GM12878 (cell line): ENCODE data around the gene BLOC1S3. TPM values are rescaled to one million over a fixed set of nuclear protein-coding genes. Genes with fewer than 3 reads are reported as not detected.
A peak's percentile ranks its signal among the peaks of the same experiment; 100 is the strongest.

Experiments
- ATAC-seq: fragments of 200-7000 bp; cut with Tn5 transposase; 3 replicates; pipeline ENCODE4 v1.9.1; 2020; ENCODE audit warnings: mild to moderate bottlenecking, moderate library complexity
- BruUV-seq: library from RNA; stranded (reverse); fragments of 400-500 nt; replicated peaks from 2 replicates; lab custom pipeline; 2021; lab: Mats Ljungman, UMichigan
- CTCF ChIA-PET: fragments of 300-600 bp; sonication (Branson Sonifier 250); formaldehyde crosslinking; extraction: SDS; loops from one replicate; lab custom pipeline; 2021; ENCODE audit warnings: inconsistent platforms; lab: Yijun Ruan, JAX
- POLR2A ChIA-PET: fragments of 350-600 bp; formaldehyde crosslinking; extraction: SDS; loops from one replicate; lab custom pipeline; 2021; ENCODE audit warnings: inconsistent platforms; lab: Charles Lee
- RAD21 ChIA-PET: fragments of 300-600 bp; sonication (Branson Sonifier 250); formaldehyde crosslinking; loops from one replicate; lab custom pipeline; 2023; ENCODE audit warnings: antibody characterized with exemption; ENCODE audit not compliant: unreplicated experiment; lab: Charles Lee
- SMC1A ChIA-PET: fragments of 300-600 bp; sonication (Branson Sonifier 250); formaldehyde crosslinking; loops from one replicate; lab custom pipeline; 2023; ENCODE audit not compliant: unreplicated experiment, uncharacterized antibody; lab: Charles Lee
- DNase-seq: peaks from one replicate; pipeline ENCODE4 v3.0.0-alpha.2; 2011; ENCODE audit warnings: low read depth, low spot score
- FAIRE-seq: peaks from 3 replicates; lab custom pipeline; 2011; peaks lifted over from hg19 to GRCh38; lab: Jason Lieb, UNC
- H2AFZ ChIP-seq: 2 replicates; pipeline ENCODE4 v1.6.0; 2011; ENCODE audit warnings: low read depth, low read length, control low read depth; ENCODE audit not compliant: control insufficient read depth
- H3K27ac ChIP-seq: 2 replicates; pipeline ENCODE4 v1.5.1; 2011; ENCODE audit warnings: control low read depth; ENCODE audit not compliant: control insufficient read depth, insufficient read depth
- H3K27me3 ChIP-seq, 2 experiments: replicated peaks in 1 of 2; 2 replicates each; pipeline versions ENCODE4 v1.6.0 to v1.6.1; 2011; ENCODE audit warnings: low read length in 1 of 2; ENCODE audit not compliant: control insufficient read depth in 2 of 2, insufficient read depth in 2 of 2
- H3K36me3 ChIP-seq, 2 experiments: 2 replicates each; pipeline ENCODE4 v1.5.1; 2011; ENCODE audit warnings: low read length in 1 of 2; ENCODE audit not compliant: control insufficient read depth in 2 of 2, insufficient read depth in 2 of 2
- H3K4me1 ChIP-seq: 2 replicates; pipeline ENCODE4 v1.6.1; 2011; ENCODE audit warnings: mild to moderate bottlenecking, low read length, moderate library complexity, mixed read lengths; ENCODE audit not compliant: control insufficient read depth, insufficient read depth
- H3K4me2 ChIP-seq: 2 replicates; pipeline ENCODE4 v1.6.0; 2011; ENCODE audit warnings: control low read depth; ENCODE audit not compliant: control insufficient read depth, insufficient read depth
- H3K4me3 ChIP-seq: fragments of 200-600 bp; sonication (generic); 2 replicates; pipeline ENCODE4 v1.5.1; 2016
- H3K79me2 ChIP-seq: 2 replicates; pipeline ENCODE4 v1.6.0; 2011; ENCODE audit warnings: low read length; ENCODE audit not compliant: control insufficient read depth, insufficient read depth
- H3K9ac ChIP-seq: 2 replicates; pipeline ENCODE4 v1.8.0; 2011; ENCODE audit warnings: low read length, control low read depth, mixed read lengths; ENCODE audit not compliant: control insufficient read depth, insufficient read depth
- H3K9me3 ChIP-seq: replicated peaks from 3 replicates; pipeline ENCODE4 v1.5.1; 2011; ENCODE audit warnings: mild to moderate bottlenecking, low read length; ENCODE audit not compliant: control insufficient read depth, insufficient read depth
- H4K20me1 ChIP-seq: 2 replicates; pipeline ENCODE4 v1.6.0; 2011; ENCODE audit not compliant: control insufficient read depth, insufficient read depth
- CBFB ChIP-seq: IDR thresholded peaks from 2 replicates; pipeline ENCODE4 v1.6.1; 2016; ENCODE audit warnings: antibody characterized with exemption, low read depth
- CTCF ChIP-seq, 3 experiments: IDR thresholded peaks in 2 of 3; conservative IDR thresholded peaks in 1 of 3; 2 replicates each; pipeline ENCODE4 v1.5.1; 2011; ENCODE audit warnings: low read depth in 3 of 3, low read length in 3 of 3, mild to moderate bottlenecking in 3 of 3, control low read depth in 2 of 3, moderate library complexity in 2 of 3, inconsistent platforms in 1 of 3, mixed read lengths in 1 of 3; ENCODE audit not compliant: control insufficient read depth in 2 of 3, insufficient read depth in 1 of 3; ENCODE audit errors: extremely low read depth in 1 of 3
- EP300 ChIP-seq, 2 experiments: fragments of 150-350 bp in 1 of 2; IDR thresholded peaks; 2 replicates each; pipeline ENCODE4 v1.6.1; 2011 to 2012; ENCODE audit warnings: low read depth in 2 of 2, low read length in 2 of 2, borderline replicate concordance in 1 of 2, improper control_type of control experiment in 1 of 2, inconsistent platforms in 1 of 2; ENCODE audit not compliant: control insufficient read depth in 1 of 2
- HDAC2 ChIP-seq: fragments of 200-600 bp; sonication (generic); IDR thresholded peaks from 2 replicates; pipeline ENCODE4 v1.6.1; 2017
- MAX ChIP-seq: IDR thresholded peaks from 2 replicates; pipeline ENCODE4 v1.6.1; 2012; ENCODE audit warnings: low read depth, low read length, improper control_type of control experiment
- MLLT1 ChIP-seq: fragments of 450-650 bp; IDR thresholded peaks from 2 replicates; pipeline ENCODE4 v1.6.1; 2016; ENCODE audit warnings: mild to moderate bottlenecking
- NFYA ChIP-seq: IDR thresholded peaks from 2 replicates; pipeline ENCODE4 v1.6.1; 2011; ENCODE audit warnings: low read depth, mild to moderate bottlenecking, low read length, improper control_type of control experiment, borderline replicate concordance
- POLR2AphosphoS2 ChIP-seq: IDR thresholded peaks from 2 replicates; pipeline ENCODE4 v1.6.1; 2011; ENCODE audit warnings: low read depth, mild to moderate bottlenecking, low read length, improper control_type of control experiment, moderate library complexity
- RELA ChIP-seq: fragments of 450-650 bp; IDR thresholded peaks from 2 replicates; pipeline ENCODE4 v1.8.0; 2014; ENCODE audit warnings: borderline replicate concordance; ENCODE audit not compliant: partially characterized antibody
- SREBF2 ChIP-seq: IDR thresholded peaks from 2 replicates; pipeline ENCODE4 v1.6.1; 2012; ENCODE audit warnings: mild to moderate bottlenecking, low read length
- SUPT20H ChIP-seq: IDR thresholded peaks from 2 replicates; pipeline ENCODE4 v1.6.1; 2011; ENCODE audit warnings: low read depth, mild to moderate bottlenecking, low read length, moderate library complexity, borderline replicate concordance; ENCODE audit not compliant: control insufficient read depth
- WGBS: methylation state at CpG from one replicate; pipeline ENCODE4 v1.1.6; 2016; ENCODE audit warnings: low lambda C conversion rate; ENCODE audit not compliant: insufficient replicate concordance, insufficient coverage; ENCODE audit errors: missing lambda C conversion rate; 5-methylcytosine and 5-hydroxymethylcytosine counted together
- in situ Hi-C: fragments of 300-500 bp; cut with MboI; formaldehyde crosslinking; loops from 9 replicates; pipeline ENCODE4 v1.14.3; 2018; ENCODE audit warnings: mixed read lengths
- intact Hi-C: fragments of 100-400 bp; cut with micrococcal nuclease; formaldehyde crosslinking; loops from one replicate; pipeline ENCODE4 v1.14.2; 2022; ENCODE audit not compliant: unreplicated experiment
- polyA plus RNA-seq, 11 experiments: library from polyadenylated mRNA; depleted of rRNA in 4 of 11; unstranded in 6 of 11; stranded (reverse) in 5 of 11; fragments of >200 nt; fragmentation: Nextera tagmentation in 4 of 11; fragmentation: Illumina TruSeq in 1 of 11; extraction: Ambion mirVana in 4 of 11; extraction: Trizol in 1 of 11; gene quantifications; 1 replicate in 1 of 11; 2 replicates in 10 of 11; pipeline versions ENCODE4 v1.2.1 to v1.2.3, GENCODE V29; 2011 to 2016; ENCODE audit warnings: inconsistent platforms in 2 of 11, missing spikeins in 2 of 11, low read depth in 1 of 11
- total RNA-seq, 4 experiments: library from RNA; depleted of rRNA in 3 of 4; stranded (reverse); fragments of >200 nt in 3 of 4; fragmentation: Illumina TruSeq in 1 of 4; extraction: Trizol in 1 of 4; gene quantifications; 2 replicates each; pipeline versions ENCODE4 v1.2.1 to v1.2.3, GENCODE V29; 2013 to 2021

Gene BLOC1S3
- total and polyA plus RNA-seq, 10 of the 15 experiments (the other 5 are each of a cell fraction or from before 2014, with no cell fraction given), result 3.6 to 18.3 (median 10.4) TPM

- H3K4me1 ChIP-seq, result peaks cover 17% of the 10 kb centered on the region
- ChIA-PET SMC1A (interaction anchor here (1.3 kb wide), 1 partner anchor 15 kb away, joined by 4 read pairs; no protein-coding TSS in a partner anchor), CTCF (interaction anchor here (0.6 to 2.9 kb wide), 7 partner anchors 7 to 525 kb away, joined by 3 to 19 read pairs (median 5); partner anchors contain the start of gene CLASRP), RAD21 (no interaction called here), POLR2A (interaction anchor here (0.7 to 3.8 kb wide), 4 partner anchors 43 to 183 kb away, joined by 3 to 33 read pairs (median 9); no protein-coding TSS in a partner anchor)
- peak overlapping the region; percentile 78; the same call in 1 of the 2 replicates for H2AFZ ChIP-seq
- no peak for ATAC-seq
- 71% methylated on average over 9 of the region's 9 CpGs for WGBS
- peaks cover 0 to 6% of the 10 kb centered on the region in 2 experiments; a peak in 2 of 4 replicates for H3K36me3 ChIP-seq
- intact Hi-C loops (loop anchor here (5.0 to 10.0 kb wide), 3 partner anchors 88 to 165 kb away; partner anchors contain the start of genes GEMIN7, PPP1R37 and ZNF296), in situ Hi-C loops (no loop called here)
- H3K4me3 ChIP-seq, result peak overlapping the region; percentile 86
- H3K9ac ChIP-seq, result peak overlapping the region; percentile 81
- TF ChIP-seq MLLT1 (peak; percentile 88), NFYA (no peak)
- peak overlapping the region; percentile 79 for H3K27ac ChIP-seq
- FAIRE-seq, result no peak
- no peaks in the 10 kb centered on the region for H3K9me3 ChIP-seq
- no peak for DNase-seq
- BruUV-seq, result no TSS peak
- no peaks in the 10 kb centered on the region for H3K27me3 ChIP-seq
- peak overlapping the region; percentile 88 for H3K4me2 ChIP-seq
- peaks cover 39% of the 10 kb centered on the region for H3K79me2 ChIP-seq
- H4K20me1 ChIP-seq, result no peaks in the 10 kb centered on the region
These were observed 1.3 kb downstream of the BLOC1S3 start for GRCh38 chr19:45179892-45180370.

- Histone ChIP-seq H2AFZ (no peak overlapping the region), H3K4me2 (peak overlapping the region; percentile 88), H3K79me2 (peaks cover 39% of the 10 kb centered on the region), H3K4me1 (peaks cover 17% of the 10 kb centered on the region), H4K20me1 (no peaks in the 10 kb centered on the region), H3K9ac (no peak overlapping the region), H3K27me3 (no peaks in the 10 kb centered on the region), H3K4me3 (peak overlapping the region; percentile 86; the same call in 1 of the 2 replicates), H3K36me3 (peaks cover 0 to 6% of the 10 kb centered on the region in 2 experiments; a peak in 2 of 4 replicates), H3K27ac (peak overlapping the region; percentile 39; the same call in 1 of the 2 replicates), H3K9me3 (no peaks in the 10 kb centered on the region)
- no peak for FAIRE-seq
- intact Hi-C loops, result loop anchor here (10.0 kb wide), 1 partner anchor 166 kb away; no protein-coding TSS in a partner anchor
- no TSS peak for BruUV-seq
- ChIA-PET SMC1A (interaction anchor here (0.9 to 1.3 kb wide), 2 partner anchors 16 to 54 kb away, joined by 3 to 4 read pairs; no protein-coding TSS in a partner anchor), RAD21 (no interaction called here), POLR2A (interaction anchor here (0.7 to 1.4 kb wide), 2 partner anchors 23 to 70 kb away, joined by 4 to 7 read pairs; no protein-coding TSS in a partner anchor), CTCF (interaction anchor here (0.6 to 1.1 kb wide), 2 partner anchors 13 to 157 kb away, joined by 4 to 5 read pairs; no protein-coding TSS in a partner anchor)
- 100% methylated on average over 7 of the region's 7 CpGs for WGBS
- DNase-seq, result no peak
- ATAC-seq, result no peak
- in situ Hi-C loops, result no loop called here
- TF ChIP-seq EP300 (IDR thresholded peaks at IDR 0.05; ENCODE audit: borderline replicate concordance in 1 of 2, control insufficient read depth in 1 of 2, low read depth in 2 of 2, low read length in 2 of 2), result no peak
- no peak for TF ChIP-seq RELA
- no peak for TF ChIP-seq SUPT20H
- no peak for TF ChIP-seq POLR2AphosphoS2
- no peak for TF ChIP-seq CTCF (IDR thresholded peaks at IDR 0.05 in 2 of 3, conservative IDR thresholded peaks at IDR 0.05 in 1 of 3; ENCODE audit: control insufficient read depth in 2 of 3, extremely low read depth in 1 of 3, insufficient read depth in 1 of 3, low read depth in 3 of 3, low read length in 3 of 3)
- TF ChIP-seq HDAC2, result no peak
- no peak for TF ChIP-seq MAX
- TF ChIP-seq CBFB, result no peak
- TF ChIP-seq SREBF2, result no peak
These were observed 2.4 kb downstream of the BLOC1S3 start for GRCh38 chr19:45180936-45181335.
